Endothelial cell of umbilical vein (primary cell): ENCODE results near the gene LAMA4. TPM values are rescaled to one million over a fixed set of nuclear protein-coding genes. Genes with fewer than 3 reads are reported as not detected.

Experiments
- Bru-seq: library from RNA; stranded (reverse); fragments of 400-500 nt; gene quantifications from one replicate; lab custom pipeline; 2021; lab: Mats Ljungman, UMichigan
- BruChase-seq, 2 experiments: library from RNA; stranded (reverse); fragments of 400-500 nt; gene quantifications; one replicate each; lab custom pipeline; 2021; lab: Mats Ljungman, UMichigan
- BruUV-seq: library from RNA; stranded (reverse); fragments of 400-500 nt; replicated peaks from 2 replicates; lab custom pipeline; 2021; lab: Mats Ljungman, UMichigan
- CTCF ChIA-PET: fragments of 300-600, 350-600 bp; sonication (Branson Sonifier 250); formaldehyde crosslinking; loops from one replicate; lab custom pipeline; 2021; ENCODE audit warnings: antibody characterized with exemption, inconsistent platforms; lab: Charles Lee
- POLR2A ChIA-PET: fragments of 300-600, 350-600 bp; sonication (Branson Sonifier 250); formaldehyde crosslinking; loops from one replicate; lab custom pipeline; 2021; ENCODE audit warnings: antibody characterized with exemption, inconsistent platforms; lab: Charles Lee
- DNase-seq: peaks from one replicate; pipeline ENCODE4 v3.0.0-alpha.2; 2011; ENCODE audit warnings: low read depth, low spot score
- FAIRE-seq: peaks from 2 replicates; lab custom pipeline; 2011; peaks lifted over from hg19 to GRCh38; lab: Jason Lieb, UNC
- H2AFZ ChIP-seq: 2 replicates; pipeline ENCODE4 v1.6.0; 2012; ENCODE audit warnings: low read depth, low read length, control low read depth, inconsistent platforms
- H3K27ac ChIP-seq: 2 replicates; pipeline ENCODE4 v1.5.1; 2011; ENCODE audit warnings: low read depth, mild to moderate bottlenecking, control low read depth, low read length, moderate library complexity; ENCODE audit not compliant: insufficient read depth
- H3K27me3 ChIP-seq, 2 experiments: 2 replicates each; pipeline versions ENCODE4 v1.6.0 to v1.6.1; 2011; ENCODE audit warnings: low read length in 2 of 2, mixed read lengths in 1 of 2; ENCODE audit not compliant: control insufficient read depth in 2 of 2, insufficient read depth in 2 of 2
- H3K36me3 ChIP-seq, 2 experiments: 2 replicates in 1 of 2; 3 replicates in 1 of 2; pipeline ENCODE4 v1.5.1; 2011; ENCODE audit warnings: low read length in 2 of 2, mild to moderate bottlenecking in 1 of 2, moderate library complexity in 1 of 2; ENCODE audit not compliant: control insufficient read depth in 2 of 2, insufficient read depth in 2 of 2; ENCODE audit errors: extremely low read depth in 1 of 2
- H3K4me1 ChIP-seq: 3 replicates; pipeline ENCODE4 v1.5.1; 2011; ENCODE audit warnings: mild to moderate bottlenecking, low read length; ENCODE audit not compliant: control insufficient read depth, insufficient read depth; ENCODE audit errors: extremely low read depth
- H3K4me2 ChIP-seq: 2 replicates; pipeline ENCODE4 v1.6.1; 2011; ENCODE audit warnings: low read length, control low read depth, mixed read lengths; ENCODE audit not compliant: insufficient read depth
- H3K4me3 ChIP-seq, 3 experiments: fragments of 200-600 bp in 1 of 3; sonication (generic), shearing (Covaris generic) in 1 of 3; replicated peaks in 1 of 3; 2 replicates each; pipeline ENCODE4 v1.5.1; 2011 to 2016; ENCODE audit warnings: control low read depth in 3 of 3, low read length in 3 of 3, mild to moderate bottlenecking in 2 of 3, inconsistent platforms in 1 of 3, low read depth in 1 of 3, moderate library complexity in 1 of 3; ENCODE audit not compliant: insufficient read depth in 1 of 3
- H3K79me2 ChIP-seq: 2 replicates; pipeline ENCODE4 v1.6.0; 2012; ENCODE audit warnings: low read length, inconsistent platforms; ENCODE audit not compliant: control insufficient read depth, insufficient read depth
- H3K9ac ChIP-seq: replicated peaks from 2 replicates; pipeline ENCODE3; 2011; ENCODE audit warnings: low read length, control low read depth; ENCODE audit not compliant: insufficient read depth; ENCODE audit errors: extremely low read depth
- H3K9me1 ChIP-seq: replicated peaks from 3 replicates; pipeline ENCODE4 v1.6.0; 2011; ENCODE audit warnings: mild to moderate bottlenecking, low read length; ENCODE audit not compliant: control insufficient read depth, insufficient read depth; ENCODE audit errors: extremely low read depth
- H3K9me3 ChIP-seq: replicated peaks from 2 replicates; pipeline ENCODE4 v1.5.1; 2012; ENCODE audit warnings: low read length, inconsistent platforms; ENCODE audit not compliant: control insufficient read depth, insufficient read depth
- H4K20me1 ChIP-seq: replicated peaks from 2 replicates; pipeline ENCODE3; 2011; ENCODE audit warnings: mild to moderate bottlenecking, low read length; ENCODE audit not compliant: control insufficient read depth, insufficient read depth; ENCODE audit errors: extremely low read depth
- EZH2 ChIP-seq: IDR thresholded peaks from 2 replicates; pipeline ENCODE4 v1.6.1; 2012; ENCODE audit warnings: borderline replicate concordance, low read depth, mild to moderate bottlenecking, moderate library complexity, low read length, inconsistent platforms; ENCODE audit not compliant: severe bottlenecking
- GATA2 ChIP-seq: IDR thresholded peaks from 2 replicates; pipeline ENCODE4 v1.7.0; 2011; ENCODE audit warnings: low read depth, mild to moderate bottlenecking, moderate library complexity, mixed read lengths, low read length; ENCODE audit not compliant: insufficient read length, insufficient read depth
- JUN ChIP-seq: IDR thresholded peaks from 2 replicates; pipeline ENCODE4 v1.6.1; 2011; ENCODE audit warnings: borderline replicate concordance, low read depth; ENCODE audit not compliant: insufficient read length, insufficient read depth
- MAX ChIP-seq: IDR thresholded peaks from 2 replicates; pipeline ENCODE4 v1.6.1; 2011; ENCODE audit not compliant: insufficient read depth, insufficient read length
- POLR2A ChIP-seq: IDR thresholded peaks from 2 replicates; pipeline ENCODE4 v1.6.1; 2012; ENCODE audit warnings: low read depth, mild to moderate bottlenecking, control low read depth, low read length
- POLR2AphosphoS5 ChIP-seq: IDR thresholded peaks from 2 replicates; pipeline ENCODE4 v1.6.1; 2012; ENCODE audit warnings: low read depth, mild to moderate bottlenecking, control low read depth, low read length, moderate library complexity; ENCODE audit not compliant: insufficient read depth
- dilution Hi-C: fragments of 300-500 bp; cut with MboI; formaldehyde crosslinking; loops from one replicate; pipeline ENCODE4 v1.15.0; 2019; ENCODE audit warnings: low sequenced_read_pairs; ENCODE audit not compliant: extremely low pct_ligation_motif_present
- intact Hi-C: fragments of 100-400 bp; cut with micrococcal nuclease; formaldehyde crosslinking; loops from one replicate; pipeline ENCODE4 v1.10.0; 2022
- long read RNA-seq: library from polyadenylated mRNA; stranded (forward); transcript quantifications from one replicate; pipeline ENCODE4 v2.0.0, GENCODE V29; 2021
- polyA minus RNA-seq, 3 experiments: library from RNA; depleted of rRNA, polyadenylated mRNA; stranded (reverse); fragments of >200 nt; gene quantifications; 1 replicate in 1 of 3; 2 replicates in 2 of 3; pipeline ENCODE4 v1.2.3, GENCODE V29; 2011
- polyA plus RNA-seq, 4 experiments: library from polyadenylated mRNA; depleted of rRNA in 3 of 4; stranded (reverse) in 3 of 4; unstranded in 1 of 4; fragments of >200 nt; gene quantifications; 2 replicates each; pipeline versions ENCODE4 v1.2.1 to v1.2.3, GENCODE V29; 2011 to 2012; ENCODE audit warnings: missing spikeins in 1 of 4
- total RNA-seq: library from RNA; stranded (reverse); gene quantifications from 2 replicates; pipeline ENCODE4 v1.2.3, GENCODE V29; 2021

The LAMA4 gene
- 629 TPM in 2 replicates for total RNA-seq
- 370 and 384 TPM in 2 replicates for polyA plus RNA-seq
- 215 and 257 TPM in 2 replicates for polyA plus RNA-seq (2011; cell fraction: cytosol; rRNA removed)
- 1,231 and 1,345 TPM in 2 replicates for polyA plus RNA-seq (2011; cell fraction: nucleus; rRNA removed)
- polyA plus RNA-seq (2012) = 367 and 381 TPM in 2 replicates
- 1,043 and 1,135 TPM in 2 replicates for polyA minus RNA-seq
- polyA minus RNA-seq (2011; cell fraction: cytosol; rRNA and poly(A)+ RNA removed) = not detected
- polyA minus RNA-seq (2011; cell fraction: nucleus; rRNA and poly(A)+ RNA removed) = 1,955 and 2,229 TPM in 2 replicates
- percentile 99 among the genes with signal in this experiment for Bru-seq, nascent RNA
- percentile 96 among the genes with signal in this experiment for BruChase-seq, experiment 1, labeled RNA remaining after a 6-hour chase
- BruChase-seq, experiment 2, labeled RNA remaining after a 2-hour chase = percentile 97 among the genes with signal in this experiment
- long read RNA-seq, full-length matches to known transcripts = 215 of 557 reads
- long read RNA-seq, partial matches to known transcripts = 222 of 557 reads
- long read RNA-seq, other reads (novel, unspliced or antisense) = 120 of 557 reads

- peak within 1 kb of the TSS; percentile 98 for H3K9ac ChIP-seq
- no peaks in the 10 kb centered on the region for H3K9me3 ChIP-seq
- H3K79me2 ChIP-seq = peaks cover 53% of the 10 kb centered on the region
- ChIA-PET POLR2A (interaction anchor here (0.7 to 3.3 kb wide), 9 partner anchors 11 to 1605 kb away, joined by 3 to 23 read pairs (median 5); no protein-coding TSS in a partner anchor), CTCF (interaction anchor here (0.9 to 6.3 kb wide), 17 partner anchors 9 to 74 kb away, joined by 3 to 54 read pairs (median 4); no protein-coding TSS in a partner anchor)
- FAIRE-seq (peak; percentile 42), DNase-seq (peak; percentile 86)
- H3K27me3 ChIP-seq = no peaks in the 10 kb centered on the region
- dilution Hi-C loops (no loop called here), intact Hi-C loops (loop anchor here (1.0 to 5.0 kb wide), 6 partner anchors 15 to 118 kb away; no protein-coding TSS in a partner anchor)
- peak within 1 kb of the TSS; percentile 81 for H3K27ac ChIP-seq
- TF ChIP-seq MAX (no peak), EZH2 (no peak), GATA2 (peak; percentile 77), POLR2A (peak; percentile 98), JUN (no peak), POLR2AphosphoS5 (peak; percentile 83)
- peaks cover 8 to 16% of the 10 kb centered on the region in 2 experiments for H3K36me3 ChIP-seq
- peaks cover 31% of the 10 kb centered on the region for H3K4me1 ChIP-seq
- no peaks in the 10 kb centered on the region for H4K20me1 ChIP-seq
- H2AFZ ChIP-seq = no peak within 1 kb of the TSS
- BruUV-seq = no TSS peak
- no peaks in the 10 kb centered on the region for H3K9me1 ChIP-seq
- H3K4me3 ChIP-seq = peak within 1 kb of the TSS; percentile 91 to 94 (median 94)
- H3K4me2 ChIP-seq = peak within 1 kb of the TSS; percentile 94
These were observed at the start of gene LAMA4 for GRCh38 chr6:112253841-112254816. TSS of gene LAMA4 (minus strand) at chr6:112254567. CDS start at chr6:112254150, 417 bp downstream.
